NCI-H526 (cell line): Measurements from ENCODE around the gene CCDC194.
A peak's percentile ranks its signal among the peaks of the same experiment; 100 is the strongest.
"Not testable (repeated sequence)": the region's sequence is repeated elsewhere in the genome, so short reads cannot be mapped to it uniquely, and the experiment has no call there.

ENCODE experiments used
- DNase-seq, 2 experiments: peaks; one replicate each; lab custom pipeline; 2025; lab: John Stamatoyannopoulos, UW

CCDC194 gene

GRCh38 chr19:17370026-17370587 lies 23.9 kb downstream of the CCDC194 start:
- no peak for DNase-seq

DNA sequence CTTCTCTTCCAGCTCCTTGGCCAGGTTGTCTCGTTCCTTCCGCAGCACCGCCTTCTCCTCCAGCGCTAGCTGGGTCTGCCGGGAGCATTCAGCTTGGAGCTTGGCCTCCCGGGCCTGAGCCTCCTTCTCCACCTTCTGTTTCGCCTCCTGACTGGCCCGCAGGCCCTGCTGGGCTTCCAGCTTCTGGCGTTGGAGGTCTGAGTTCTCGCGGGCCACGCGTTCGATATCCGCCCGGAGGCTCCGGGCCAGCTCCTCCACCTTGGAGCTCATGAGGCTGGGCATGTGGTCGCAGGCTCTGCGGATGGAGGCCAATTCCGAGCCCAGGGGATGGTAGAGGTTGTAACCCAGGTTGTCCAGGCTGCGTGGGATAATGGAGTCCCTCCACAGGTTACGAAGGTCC lies 28.6 kb downstream of the CCDC194 start:
- no peak for DNase-seq

GRCh38 chr19:17363852-17364605 lies 30.0 kb downstream of the CCDC194 start:
- not testable (repeated sequence) for DNase-seq

GRCh38 chr19:17359905-17360800 lies 33.8 kb downstream of the CCDC194 start:
- DNase-seq, result no peak

DNA sequence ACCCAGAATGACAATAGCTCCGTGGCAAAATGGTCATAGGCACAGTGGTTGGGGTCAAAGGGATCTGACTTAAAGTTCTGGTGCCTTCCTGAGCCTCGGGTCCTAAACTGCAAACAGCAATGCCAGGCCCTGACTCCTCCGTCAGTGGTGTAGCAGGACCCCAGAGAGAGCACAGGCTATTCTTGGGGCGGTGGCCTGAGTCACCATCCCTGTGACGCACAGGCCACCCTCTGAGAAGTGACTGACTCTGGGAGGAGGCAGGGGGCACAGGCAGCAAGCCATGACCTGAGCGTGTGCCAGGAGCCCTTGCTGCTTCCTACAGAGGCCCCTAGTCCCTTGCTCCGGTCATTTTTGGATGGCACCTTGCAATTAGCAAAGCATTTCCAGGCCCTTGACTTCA lies 35.6 kb downstream of the CCDC194 start:
- DNase-seq, result no peak

GRCh38 chr19:17357724-17358123 lies 36.3 kb downstream of the CCDC194 start:
- DNase-seq, result no peak

DNA sequence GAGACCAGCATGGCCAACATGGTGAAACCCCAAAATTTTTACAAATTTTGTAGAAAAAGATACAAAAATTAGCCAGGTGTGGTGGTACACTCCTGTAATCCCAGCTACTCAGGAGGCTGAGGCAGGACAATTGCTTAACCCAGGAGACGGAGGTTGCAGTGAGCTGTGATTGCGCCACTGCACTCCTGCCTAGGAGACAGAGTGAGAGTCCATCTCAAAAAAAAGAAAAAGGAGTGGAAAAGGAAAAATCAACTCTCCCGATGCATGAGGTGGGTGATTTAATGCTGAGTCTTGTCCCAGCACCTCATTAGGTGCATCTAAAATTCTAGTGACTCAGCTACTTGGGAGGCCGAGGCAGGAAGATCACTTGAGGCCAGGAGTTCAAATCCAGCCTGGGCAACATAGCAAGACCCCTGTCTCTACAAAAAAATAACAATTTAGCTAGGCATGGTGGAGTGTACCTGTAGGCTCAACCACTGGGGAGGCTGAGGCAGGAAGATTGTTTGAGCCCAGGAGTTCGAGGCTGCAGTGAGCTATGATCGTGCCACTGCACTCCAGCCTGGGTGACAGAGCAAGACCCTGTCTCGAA lies 36.8 kb downstream of the CCDC194 start:
- no peak for DNase-seq

- DNase-seq, result no peak
Observed at GRCh38 chr19:17353386-17353785, 40.6 kb downstream of the CCDC194 start.

DNA sequence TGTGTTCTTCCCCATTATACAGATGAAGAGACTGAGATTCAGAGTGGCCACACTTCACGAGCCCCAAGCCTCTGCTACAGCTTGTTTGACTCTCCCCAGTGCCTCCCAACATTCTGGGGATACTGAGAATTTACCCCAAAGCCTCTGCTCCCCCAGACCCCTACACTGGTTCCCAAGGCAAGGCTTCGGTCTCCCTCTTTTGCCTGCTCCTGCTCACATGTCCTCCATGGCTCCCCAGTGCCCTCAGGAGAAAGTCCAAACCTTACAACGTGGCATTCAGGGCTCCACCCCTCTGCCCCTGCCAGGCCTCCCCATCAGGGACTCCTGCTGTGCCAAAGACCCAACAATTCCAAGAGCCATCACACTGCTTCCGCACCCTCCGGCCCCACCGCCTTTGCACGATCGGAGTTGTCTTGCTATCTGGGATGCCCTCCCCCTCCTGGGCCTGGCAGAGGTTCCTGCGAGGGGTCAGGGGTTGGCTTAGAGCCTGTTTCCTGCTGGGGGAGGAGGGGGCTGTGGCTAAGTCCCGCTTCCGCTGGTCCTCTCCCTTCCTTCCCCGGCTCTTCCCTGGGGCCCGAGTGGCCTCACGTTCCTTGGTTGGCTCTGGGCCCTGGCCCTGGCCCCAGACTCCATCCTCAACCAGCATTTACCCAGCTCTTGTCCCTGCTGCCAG lies 41.3 kb downstream of the CCDC194 start:
- no peak for DNase-seq

DNA sequence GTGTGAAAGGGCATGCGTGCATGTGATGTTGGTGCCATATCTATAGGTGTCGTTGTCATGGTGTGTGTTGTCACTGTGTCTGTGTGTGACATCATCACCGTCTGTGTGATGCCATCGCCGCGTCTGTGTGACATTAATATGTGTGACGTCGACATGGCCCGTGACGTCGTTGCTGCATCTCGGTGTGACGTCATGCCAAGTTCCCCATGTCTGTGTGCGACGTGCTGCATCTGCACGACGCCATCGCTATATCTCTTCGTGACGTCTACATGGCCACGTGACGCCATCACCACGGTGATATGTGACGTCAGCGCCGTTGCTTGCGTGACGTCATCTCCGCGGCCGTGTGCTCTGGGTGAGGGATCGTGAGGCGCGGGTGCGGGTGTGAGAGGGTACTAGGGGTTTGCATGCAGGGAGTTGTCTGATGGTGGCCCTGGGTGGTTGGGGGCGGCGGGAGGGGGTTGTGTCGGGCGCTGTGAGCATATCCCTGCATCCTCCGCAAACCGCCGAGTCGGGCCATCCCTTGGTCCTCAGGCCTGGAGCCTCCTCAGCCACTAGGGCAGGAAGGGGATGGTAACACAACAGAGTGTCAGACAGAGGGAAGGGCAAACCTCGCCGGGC lies 42.1 kb downstream of the CCDC194 start:
- no peak for DNase-seq

GRCh38 chr19:17348700-17349099 lies 45.3 kb downstream of the CCDC194 start:
- no peak for DNase-seq

DNA sequence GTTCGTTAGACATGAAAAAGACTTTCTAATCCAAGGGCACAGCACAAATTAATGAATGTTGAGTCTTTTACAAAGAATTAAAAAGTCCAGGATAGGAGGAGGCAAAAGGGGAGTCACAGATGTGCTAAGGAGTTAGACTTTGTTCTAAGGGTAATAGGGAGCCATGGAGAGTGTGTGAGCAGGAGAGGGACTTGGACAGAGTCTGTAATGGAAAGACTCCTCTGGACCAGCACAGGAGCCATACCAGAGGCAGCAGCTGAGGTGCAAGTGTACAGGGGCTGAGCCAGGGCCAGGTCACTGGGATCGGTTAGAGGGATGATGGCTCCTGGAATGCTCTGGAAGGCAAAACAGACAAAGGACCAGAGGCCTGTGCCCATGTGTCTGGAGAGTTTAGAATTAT lies 46.1 kb downstream of the CCDC194 start:
- DNase-seq, result no peak

GRCh38 chr19:17347361-17347760 lies 46.6 kb downstream of the CCDC194 start:
- DNase-seq, result no peak

GRCh38 chr19:17346109-17346671 lies 47.8 kb downstream of the CCDC194 start:
- DNase-seq, result peak in 1 of 2 experiments; percentile 56

GRCh38 chr19:17341845-17342244 lies 52.2 kb downstream of the CCDC194 start:
- DNase-seq, result no peak

DNA sequence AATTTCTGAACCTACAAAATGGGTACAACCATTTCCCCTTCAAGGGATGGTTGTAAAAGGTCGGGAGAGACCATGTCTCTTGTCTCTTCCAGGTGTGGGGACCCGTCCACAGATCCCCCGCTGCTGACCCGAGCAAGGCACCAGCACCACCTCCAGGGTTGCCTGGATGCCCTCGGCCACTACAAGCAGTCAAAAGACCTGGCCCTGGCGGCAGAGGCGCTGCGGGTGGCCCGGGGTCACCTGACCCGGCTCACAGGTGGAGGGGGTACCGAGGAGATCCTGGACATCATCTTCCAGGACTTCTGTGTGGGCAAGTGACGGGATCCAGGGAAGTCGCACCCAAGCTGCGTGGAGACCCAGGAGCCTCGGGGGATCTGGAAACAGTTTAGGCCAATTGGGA lies 52.6 kb downstream of the CCDC194 start:
- DNase-seq, result no peak

GRCh38 chr19:17340871-17341357 lies 53.1 kb downstream of the CCDC194 start:
- DNase-seq, result no peak
